Measurements from ENCODE around the gene NLRC3.

DNA sequence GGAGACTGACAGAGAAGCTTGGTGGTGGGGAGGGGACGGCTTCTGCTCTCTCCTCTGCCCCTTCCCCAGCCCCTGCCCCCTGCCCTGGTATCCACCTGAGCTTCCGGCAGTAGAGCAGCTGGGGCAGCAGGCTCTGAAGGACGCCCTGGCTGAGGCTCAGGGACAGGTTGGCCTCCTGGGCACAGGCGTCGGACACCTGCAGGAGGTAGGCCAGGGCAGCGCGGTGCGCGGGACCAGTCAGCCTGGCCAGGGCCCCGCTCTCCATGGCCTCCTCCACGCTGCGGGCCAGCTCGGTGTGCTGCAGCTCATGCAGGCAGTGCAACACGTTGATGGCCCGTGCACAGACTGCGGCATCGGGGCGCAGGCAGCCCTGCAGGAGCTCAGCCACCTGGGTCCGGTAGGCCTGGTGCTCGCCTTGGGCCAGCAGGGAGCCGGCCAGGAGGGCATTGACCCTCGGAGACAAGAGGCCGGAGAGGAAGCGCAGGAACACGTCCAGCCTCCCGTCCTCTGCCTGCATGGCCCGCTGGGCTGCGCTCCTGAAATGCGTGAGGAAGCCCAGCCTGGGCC, 14.2 kb downstream of the NLRC3 start:
- TF ChIP-seq TCF12 (IDR thresholded peaks at IDR 0.05; ENCODE audit: low read depth) (no peak), RAD21 (IDR thresholded peaks at IDR 0.05; ENCODE audit: low read depth) (no peak)
